ENCODE results near the gene NRXN3. TPM values are rescaled to one million over a fixed set of nuclear protein-coding genes. Genes with fewer than 3 reads are reported as not detected.

Gene NRXN3
- total and polyA plus RNA-seq, 2 of the 13 experiments (the other 11 are each of a cell fraction or from before 2014, with no cell fraction given) = 0.03 TPM; not detected in 1

DNA sequence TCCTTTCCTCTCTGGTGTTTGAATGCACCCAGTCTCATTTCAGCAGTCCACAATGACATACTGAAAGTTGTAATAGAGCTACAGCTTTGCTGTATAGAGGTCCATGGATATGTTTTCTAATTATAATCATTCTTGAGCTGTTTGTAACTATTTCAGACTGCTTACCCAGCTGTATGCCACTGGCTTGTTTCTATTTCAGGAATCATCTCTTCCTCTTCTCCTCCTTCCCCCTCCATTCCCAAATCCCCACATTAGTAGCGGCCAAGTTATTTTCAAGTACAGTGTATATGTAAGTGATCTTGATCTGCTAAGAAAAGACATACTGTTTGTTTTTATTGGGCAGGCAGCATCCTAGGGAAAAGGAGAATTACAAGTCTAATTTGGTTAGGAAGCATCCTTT lies 1266.2 kb downstream of the NRXN3 start (continued):
- TF ChIP-seq, protein P1, sequence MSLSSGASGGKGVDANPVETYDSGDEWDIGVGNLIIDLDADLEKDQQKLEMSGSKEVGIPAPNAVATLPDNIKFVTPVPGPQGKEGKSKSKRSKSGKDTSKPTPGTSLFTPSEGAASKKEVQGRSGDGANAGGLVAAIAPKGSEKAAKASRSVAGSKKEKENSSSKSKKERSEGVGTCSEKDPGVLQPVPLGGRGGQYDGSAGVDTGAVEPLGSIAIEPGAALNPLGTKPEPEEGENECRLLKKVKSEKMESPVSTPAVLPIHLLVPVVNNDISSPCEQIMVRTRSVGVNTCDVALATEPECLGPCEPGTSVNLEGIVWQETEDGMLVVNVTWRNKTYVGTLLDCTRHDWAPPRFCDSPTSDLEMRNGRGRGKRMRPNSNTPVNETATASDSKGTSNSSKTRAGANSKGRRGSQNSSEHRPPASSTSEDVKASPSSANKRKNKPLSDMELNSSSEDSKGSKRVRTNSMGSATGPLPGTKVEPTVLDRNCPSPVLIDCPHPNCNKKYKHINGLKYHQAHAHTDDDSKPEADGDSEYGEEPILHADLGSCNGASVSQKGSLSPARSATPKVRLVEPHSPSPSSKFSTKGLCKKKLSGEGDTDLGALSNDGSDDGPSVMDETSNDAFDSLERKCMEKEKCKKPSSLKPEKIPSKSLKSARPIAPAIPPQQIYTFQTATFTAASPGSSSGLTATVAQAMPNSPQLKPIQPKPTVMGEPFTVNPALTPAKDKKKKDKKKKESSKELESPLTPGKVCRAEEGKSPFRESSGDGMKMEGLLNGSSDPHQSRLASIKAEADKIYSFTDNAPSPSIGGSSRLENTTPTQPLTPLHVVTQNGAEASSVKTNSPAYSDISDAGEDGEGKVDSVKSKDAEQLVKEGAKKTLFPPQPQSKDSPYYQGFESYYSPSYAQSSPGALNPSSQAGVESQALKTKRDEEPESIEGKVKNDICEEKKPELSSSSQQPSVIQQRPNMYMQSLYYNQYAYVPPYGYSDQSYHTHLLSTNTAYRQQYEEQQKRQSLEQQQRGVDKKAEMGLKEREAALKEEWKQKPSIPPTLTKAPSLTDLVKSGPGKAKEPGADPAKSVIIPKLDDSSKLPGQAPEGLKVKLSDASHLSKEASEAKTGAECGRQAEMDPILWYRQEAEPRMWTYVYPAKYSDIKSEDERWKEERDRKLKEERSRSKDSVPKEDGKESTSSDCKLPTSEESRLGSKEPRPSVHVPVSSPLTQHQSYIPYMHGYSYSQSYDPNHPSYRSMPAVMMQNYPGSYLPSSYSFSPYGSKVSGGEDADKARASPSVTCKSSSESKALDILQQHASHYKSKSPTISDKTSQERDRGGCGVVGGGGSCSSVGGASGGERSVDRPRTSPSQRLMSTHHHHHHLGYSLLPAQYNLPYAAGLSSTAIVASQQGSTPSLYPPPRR (CRISPR knock-in tag; IDR thresholded peaks at IDR 0.05; ENCODE audit: borderline replicate concordance) = no peak

- intact Hi-C loops (cut with micrococcal nuclease; ENCODE audit: unreplicated experiment) = no loop called here
These were observed 1267.8 kb downstream of the NRXN3 start for GRCh38 chr14:79437951-79438350.

More at GRCh38 chr14:79437951-79438350, 1267.8 kb downstream of the NRXN3 start:
- H3K4me3 ChIP-seq (replicated peaks in 1 of 3; ENCODE audit: insufficient read depth in 1 of 3, low read depth in 2 of 3, low read length in 3 of 3) = no peak overlapping the region
- peaks cover 71% of the 10 kb centered on the region for H3K9me3 ChIP-seq (ENCODE audit: low read length)
- TF ChIP-seq ZNF30 (CRISPR knock-in tag; IDR thresholded peaks at IDR 0.05) = no peak
- no peak for TF ChIP-seq ZBED4 (CRISPR knock-in tag; IDR thresholded peaks at IDR 0.05; ENCODE audit: borderline replicate concordance)
- TF ChIP-seq ZNF468 (CRISPR knock-in tag; IDR thresholded peaks at IDR 0.05) = no peak
- TF ChIP-seq ATRX (CRISPR knock-in tag; IDR thresholded peaks at IDR 0.05; ENCODE audit: borderline replicate concordance) = no peak
- TF ChIP-seq ZNF337 (CRISPR knock-in tag; IDR thresholded peaks at IDR 0.05; ENCODE audit: borderline replicate concordance, low read depth) = no peak
- TF ChIP-seq HIVEP1 (CRISPR knock-in tag; IDR thresholded peaks at IDR 0.05) = no peak
- no peak for TF ChIP-seq TERF1 (CRISPR knock-in tag; IDR thresholded peaks at IDR 0.05)
- DNase-seq (ENCODE audit: low spot score) (no peak), FAIRE-seq (no peak), ATAC-seq (no peak)
- no peak overlapping the region for H3K9ac ChIP-seq (ENCODE audit: insufficient read depth, low read depth, low read length)
- no peaks in the 10 kb centered on the region for H3K27me3 ChIP-seq (ENCODE audit: control insufficient read depth in 1 of 2, insufficient read depth in 2 of 2, low read length in 2 of 2)
- no peaks in the 10 kb centered on the region for H3K4me1 ChIP-seq (ENCODE audit: insufficient read depth, low read length)
- 22% methylated on average over 7 of the region's 7 CpGs for WGBS (ENCODE audit: low lambda C conversion rate)
- no peaks in the 10 kb centered on the region for H4K20me1 ChIP-seq (ENCODE audit: insufficient read depth, low read length)
- no peak overlapping the region for H3K4me2 ChIP-seq (ENCODE audit: low read depth, low read length)
- BruUV-seq (replicated peaks) = no TSS peak
- H2AFZ ChIP-seq (ENCODE audit: low read length) = no peak overlapping the region
- ChIA-PET CTCF (ENCODE audit: low intra/inter-chr PET ratio, low total read pairs) (no interaction called here), POLR2A (no interaction called here)
- H3K27ac ChIP-seq (ENCODE audit: extremely low read length, insufficient read depth, low read length) = no peak overlapping the region
- no peaks in the 10 kb centered on the region for H3K79me2 ChIP-seq (ENCODE audit: insufficient read depth, low read length)
- no peaks in the 10 kb centered on the region for H3K36me3 ChIP-seq (replicated peaks in 1 of 2; ENCODE audit: control insufficient read depth in 1 of 2, insufficient read depth in 2 of 2, low read length in 2 of 2)
- in situ Hi-C loops (cut with HindIII; ENCODE audit: extremely low pct_ligation_motif_present, low pct_unique_long_range_greater_than_20kb) = no loop called here

Data from HepG2 (cell line).